Limb (tissue), 2 donors: ENCODE results near the gene WTIP.
A peak's percentile ranks its signal among the peaks of the same experiment; 100 is the strongest.
"Not testable (repeated sequence)": the region's sequence is repeated elsewhere in the genome, so short reads cannot be mapped to it uniquely, and the experiment has no call there.

ENCODE experiments used
- DNase-seq, 2 donors: peaks; one replicate each; pipeline ENCODE4 v3.0.0-alpha.2; 2016; ENCODE audit errors: extremely low spot score in 2 of 2

WTIP gene

DNA sequence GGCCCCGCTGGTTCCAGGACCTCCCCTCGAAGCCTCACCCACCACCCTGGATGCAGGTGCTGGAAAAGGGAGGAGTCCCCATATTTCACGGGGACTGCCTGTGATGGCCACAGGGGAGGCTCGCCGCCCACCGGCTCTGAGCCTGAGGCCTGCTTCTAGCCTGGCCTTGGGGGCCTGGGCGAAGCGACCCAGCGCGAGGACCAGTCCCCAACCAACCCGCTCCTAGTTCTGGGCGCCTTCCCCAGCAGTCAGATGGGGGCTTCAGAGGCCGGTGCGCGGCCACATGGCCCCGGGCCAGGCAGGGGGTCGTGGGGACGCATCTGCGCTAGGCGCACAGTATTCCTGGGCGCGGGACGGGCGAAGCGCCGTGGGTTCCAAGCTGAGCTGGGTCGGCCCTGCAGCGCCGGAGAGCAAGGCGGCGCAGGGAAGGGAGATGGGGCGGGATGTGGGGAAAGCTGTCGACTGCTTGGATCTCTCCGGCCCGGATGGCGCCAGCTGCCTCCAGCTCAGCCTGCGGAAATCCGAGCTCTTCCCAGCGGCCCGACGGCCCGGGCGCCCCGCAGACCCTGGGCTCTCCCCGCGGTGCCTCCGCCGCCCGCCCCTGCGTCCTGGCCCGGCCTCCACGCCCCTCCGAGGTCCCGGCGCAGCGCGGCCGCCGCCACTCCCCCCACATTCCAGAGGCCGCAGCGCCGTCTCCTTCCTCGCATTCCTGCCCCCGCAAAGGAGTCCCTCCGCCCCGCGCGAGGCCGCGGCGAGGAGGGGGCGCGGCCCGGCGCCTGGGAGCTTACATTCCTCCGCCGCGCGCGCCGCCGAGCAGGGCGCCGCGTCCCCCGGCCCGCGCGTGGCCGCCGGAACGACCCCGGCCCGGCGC, at the start of gene WTIP:
WTIP (plus strand) TSS at position 788 of the 871 bp plus-strand sequence. CDS start 217 bp downstream, outside the sequence.
- peak; percentile 83 to 92 for DNase-seq

- DNase-seq, result no peak
These were observed 48.8 kb upstream of the WTIP start for GRCh38 chr19:34432797-34433196.

GRCh38 chr19:34436716-34437115, 44.8 kb upstream of the WTIP start:
- DNase-seq, result no peak

DNA sequence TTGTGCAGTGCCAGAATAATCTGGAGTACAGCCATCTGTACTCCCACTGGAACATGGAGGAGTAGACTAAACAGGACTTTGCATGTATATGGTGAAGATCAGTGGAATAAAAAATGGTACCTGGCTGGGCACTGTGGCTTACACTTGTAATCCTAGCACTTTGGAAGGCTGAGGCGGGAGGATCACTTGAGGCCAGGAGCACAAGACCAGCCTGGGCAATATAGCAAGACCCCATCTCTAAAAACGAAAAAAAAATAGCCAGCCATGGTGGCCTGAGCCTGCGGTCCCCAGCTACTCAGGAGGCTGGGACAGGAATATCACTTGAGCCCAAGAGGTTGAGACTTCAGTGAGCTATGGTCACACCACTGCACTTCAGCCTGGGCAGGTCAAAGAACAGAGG, 33.4 kb upstream of the WTIP start:
- DNase-seq, result no peak

DNA sequence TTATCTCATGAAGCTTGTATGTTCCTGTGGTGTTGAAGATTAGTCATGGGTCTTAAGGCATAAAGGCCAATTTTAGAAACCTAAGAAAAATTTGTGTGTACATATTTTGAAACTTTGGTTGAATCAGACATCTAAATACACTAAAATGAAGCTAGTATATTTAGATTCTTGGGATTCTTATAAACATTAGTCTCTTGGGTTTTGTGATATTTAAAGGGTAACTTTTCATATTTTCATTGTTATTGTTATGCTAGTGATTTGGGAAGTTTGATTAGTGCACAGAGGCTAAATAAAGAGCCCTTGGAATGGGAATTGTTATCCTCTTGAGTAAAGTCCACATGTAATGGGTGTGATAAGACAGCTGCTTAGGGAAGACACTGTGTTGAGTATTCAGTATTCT, 28.8 kb upstream of the WTIP start:
- DNase-seq, result no peak

GRCh38 chr19:34454091-34454490, 27.5 kb upstream of the WTIP start:
- DNase-seq, result no peak

DNA sequence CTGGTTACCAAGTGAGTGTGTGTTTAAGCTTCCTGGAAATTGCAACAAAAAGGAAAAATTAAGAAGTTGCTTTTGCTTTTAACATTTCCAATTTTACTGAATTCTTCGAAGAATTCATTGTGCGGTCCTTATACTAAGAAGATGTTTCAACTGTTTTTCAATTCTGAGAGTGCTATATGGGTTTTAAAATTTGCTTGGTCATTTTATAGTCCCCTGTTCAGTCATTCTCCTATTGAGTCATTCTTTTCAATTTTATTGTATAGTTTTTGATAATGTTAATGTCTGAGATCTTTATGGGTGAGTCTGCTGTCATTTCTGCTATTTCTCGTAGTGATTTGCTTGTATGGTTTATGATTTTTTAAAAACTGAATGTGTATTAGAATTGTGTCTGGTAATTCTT, 26.9 kb upstream of the WTIP start:
- no peak for DNase-seq

- DNase-seq, result not testable (repeated sequence)
These were observed 25.6 kb upstream of the WTIP start for GRCh38 chr19:34455783-34456480.

GRCh38 chr19:34457446-34457845, 24.1 kb upstream of the WTIP start:
- DNase-seq, result no peak

GRCh38 chr19:34458677-34459076, 22.9 kb upstream of the WTIP start:
- no peak for DNase-seq

DNA sequence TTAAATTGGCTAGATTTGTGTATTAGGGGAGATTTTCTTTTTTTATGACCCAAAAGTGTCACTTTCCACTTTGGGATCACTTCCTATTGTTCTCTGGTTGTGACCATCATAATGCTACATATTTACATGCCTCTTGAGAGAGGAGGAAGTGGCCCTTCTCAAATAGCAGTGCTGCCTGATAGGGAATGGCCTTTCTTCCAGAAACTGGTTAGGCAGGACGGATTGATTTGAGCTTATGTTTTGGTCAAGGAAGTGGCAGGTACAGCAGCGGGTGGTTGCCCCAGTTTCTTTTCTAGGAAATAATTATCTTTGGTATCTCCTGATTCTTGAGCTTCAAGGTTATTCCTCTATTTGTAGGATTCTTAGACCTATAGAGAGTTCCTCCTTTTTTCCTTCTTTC, 21.9 kb upstream of the WTIP start:
- DNase-seq, result no peak

DNA sequence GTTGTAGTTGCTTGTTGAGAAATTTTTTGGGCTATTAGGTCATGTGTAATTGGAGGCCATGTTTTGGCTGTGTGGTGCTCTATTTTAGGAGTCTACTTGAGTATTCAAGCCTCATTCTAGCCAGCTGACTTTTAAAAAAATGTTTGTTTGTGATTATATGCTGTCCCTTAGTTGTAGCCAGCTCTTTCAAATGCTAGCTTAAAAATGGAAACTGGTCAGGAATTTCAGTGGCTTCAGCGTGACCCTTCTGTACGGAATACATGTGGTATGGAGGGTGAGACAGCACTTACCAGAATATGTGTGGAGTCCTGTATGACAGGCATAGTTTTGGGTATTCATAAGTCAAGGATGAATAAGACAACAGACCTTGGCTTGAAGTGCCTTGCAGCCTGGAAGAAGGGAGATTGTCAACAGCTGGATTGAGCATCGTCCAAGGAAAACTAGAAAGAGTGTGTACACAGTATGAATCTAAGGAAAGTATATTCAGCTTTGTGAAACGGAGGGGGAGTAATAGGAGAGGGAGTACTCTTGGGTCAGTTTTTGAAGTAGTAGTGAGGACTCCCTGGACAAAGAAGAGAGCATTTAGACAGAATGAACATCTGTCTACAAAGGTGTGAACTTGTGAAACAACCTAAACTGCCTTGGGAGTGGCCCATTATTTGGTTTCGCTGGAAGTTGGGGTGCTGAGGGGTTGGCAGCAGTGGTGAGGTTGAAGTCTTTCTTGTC, 20.0 kb upstream of the WTIP start:
- DNase-seq, result no peak

DNA sequence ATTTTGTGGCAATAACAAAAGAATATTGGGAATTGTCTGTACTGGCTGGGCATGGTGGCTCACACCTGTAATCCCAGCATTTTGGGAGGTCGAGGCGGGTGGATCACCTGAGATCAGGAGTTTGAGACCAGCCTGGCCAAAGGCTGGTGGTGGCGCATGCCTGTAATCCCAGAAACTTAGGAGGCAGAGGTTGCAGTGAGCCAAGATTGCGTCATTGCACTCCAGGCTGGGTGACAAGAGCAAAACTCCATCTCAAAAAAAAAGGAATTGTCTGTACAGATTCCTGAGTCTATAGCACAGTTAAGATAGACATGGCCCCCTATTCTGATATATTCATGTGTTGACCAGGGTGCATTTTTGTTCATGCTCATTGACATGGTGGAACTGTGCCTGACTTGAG, 16.8 kb upstream of the WTIP start:
- not testable (repeated sequence) for DNase-seq

- DNase-seq, result no peak
These were observed 13.1 kb upstream of the WTIP start for GRCh38 chr19:34468409-34468808.

DNA sequence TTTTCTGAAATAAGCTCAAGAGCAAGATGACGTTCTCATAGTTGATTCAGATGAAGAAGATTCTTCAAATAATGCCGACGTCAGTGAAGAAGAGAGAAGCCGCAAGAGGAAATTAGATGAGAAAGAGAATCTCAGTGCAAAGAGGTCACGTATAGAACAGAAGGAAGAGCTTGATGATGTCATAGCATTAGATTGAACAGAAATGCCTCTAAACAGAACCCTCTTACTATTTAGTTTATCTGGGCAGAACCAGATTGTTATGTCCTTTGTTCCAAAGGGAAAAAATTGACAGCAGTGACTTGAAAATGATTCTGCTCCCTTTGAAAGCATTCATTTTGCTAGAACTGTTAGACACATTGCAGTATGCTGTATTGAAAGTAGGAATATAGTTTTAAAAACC, 12.5 kb upstream of the WTIP start:
- not testable (repeated sequence) for DNase-seq

DNA sequence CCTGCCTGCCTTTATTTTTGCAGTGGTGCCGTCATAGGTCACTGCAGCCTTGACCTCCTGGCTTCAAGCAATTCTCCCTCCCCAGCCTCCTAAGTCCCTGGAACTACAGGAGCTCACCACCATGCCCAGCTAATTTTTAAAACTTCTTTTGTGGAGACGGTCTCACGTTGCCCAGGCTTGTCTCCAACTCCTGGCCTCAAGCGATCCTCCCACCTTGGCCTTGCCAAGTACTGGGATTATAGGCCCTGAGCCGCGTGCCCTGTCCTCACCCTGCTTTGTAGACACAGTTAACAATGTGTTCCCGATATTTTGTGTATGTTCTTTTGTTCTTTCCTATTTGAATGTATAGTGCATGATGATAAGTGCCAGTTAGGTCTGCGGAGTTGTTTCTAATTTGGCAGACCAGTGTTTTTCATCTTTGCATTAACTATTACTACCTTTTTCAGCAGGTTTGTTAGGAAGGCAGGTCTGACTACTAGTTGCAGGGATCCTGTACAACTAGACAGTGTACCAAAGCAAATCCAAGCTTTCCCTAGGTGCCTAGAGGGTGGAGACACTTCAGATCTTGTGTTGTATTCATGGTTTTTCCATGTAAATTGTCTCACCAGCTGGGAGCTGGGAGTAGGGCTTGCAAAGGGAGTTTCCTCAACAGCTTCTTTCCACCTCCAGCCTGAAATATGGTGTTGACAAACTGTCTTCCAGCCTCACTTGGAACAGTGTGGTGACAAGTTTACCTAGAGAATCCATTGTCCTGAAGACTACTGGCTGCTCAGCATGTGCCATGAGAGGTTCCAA, 9.5 kb upstream of the WTIP start:
- DNase-seq, result no peak

DNA sequence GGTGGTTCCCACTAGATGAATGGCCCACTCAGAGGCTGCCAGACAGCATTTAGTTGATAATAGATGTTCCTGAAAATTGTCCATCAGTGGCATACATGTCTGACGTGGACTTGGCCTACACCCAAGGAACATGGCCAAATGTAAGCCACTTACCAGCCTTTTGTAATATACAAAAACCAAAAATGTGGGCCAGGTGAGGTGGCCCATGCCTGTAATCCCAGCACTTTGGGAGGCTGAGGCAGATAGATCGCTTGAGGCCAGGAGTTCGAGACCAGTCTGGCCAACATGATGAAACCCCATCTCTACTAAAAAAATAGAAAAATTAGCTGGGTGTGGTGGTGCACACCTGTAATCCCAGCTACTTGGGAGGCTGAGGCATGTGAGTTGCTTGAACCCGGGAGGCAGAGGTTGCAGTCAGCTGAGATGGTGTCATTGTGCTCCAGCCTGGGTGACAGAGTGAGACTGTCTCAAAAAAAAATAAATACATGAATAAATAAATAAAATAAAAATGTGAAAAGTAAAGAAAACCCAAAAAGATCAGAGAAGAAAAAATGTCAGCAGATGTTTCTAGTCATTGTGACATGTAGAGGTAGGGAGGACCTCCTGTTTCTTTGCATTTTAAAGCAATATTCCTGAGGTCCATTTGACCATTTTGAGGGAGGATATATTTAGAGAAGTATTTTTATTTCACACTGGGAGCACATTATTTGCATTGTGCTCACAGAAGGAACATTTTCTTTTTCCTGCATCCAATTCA, 7.1 kb upstream of the WTIP start:
- no peak for DNase-seq

DNA sequence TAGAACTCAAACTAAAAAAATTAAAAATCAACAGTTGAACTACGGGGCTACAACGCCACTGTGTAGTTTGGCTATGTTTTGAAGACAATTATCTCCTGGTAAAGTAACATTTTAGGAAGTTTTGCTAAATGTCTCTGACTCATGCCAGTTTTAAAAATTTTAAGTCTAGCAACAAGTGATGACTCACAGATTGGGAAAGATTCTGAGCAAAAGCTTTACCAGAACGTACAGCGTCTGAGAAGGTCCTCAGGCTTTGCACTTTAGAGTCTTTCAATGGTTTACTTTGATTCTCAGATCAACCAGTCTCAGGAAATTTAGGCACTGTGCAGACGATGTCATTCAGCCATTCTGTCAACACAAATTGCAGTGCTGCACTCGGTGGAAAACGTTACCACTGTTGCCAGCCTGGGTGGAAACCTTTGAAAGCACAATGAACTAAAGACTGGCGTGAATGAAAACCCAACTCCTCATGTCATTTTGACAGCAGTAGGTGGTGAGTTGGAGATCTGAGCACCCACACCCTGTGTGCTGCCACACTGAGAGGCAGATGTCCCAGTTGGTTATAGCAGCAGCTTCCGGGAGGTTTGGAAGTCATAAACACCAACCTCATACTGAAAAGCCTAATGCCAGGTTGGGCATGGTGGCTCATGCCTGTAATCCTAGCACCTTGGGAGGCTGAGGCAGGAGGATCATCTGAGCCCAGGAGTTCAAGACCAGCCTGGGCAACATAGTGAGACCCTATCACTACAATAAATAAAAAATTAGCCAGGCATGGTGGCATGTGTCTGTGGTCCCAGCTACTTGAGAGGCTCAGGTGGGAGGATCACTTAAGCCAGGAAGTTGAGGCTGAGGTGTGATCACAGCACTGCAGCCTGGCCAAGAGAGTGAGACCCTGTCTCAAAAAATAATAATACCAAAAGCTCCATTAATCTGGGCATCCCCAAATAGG, 6.3 kb upstream of the WTIP start:
- DNase-seq, result peak in 1 of 2 donors; percentile 4

GRCh38 chr19:34475975-34476594, 5.5 kb upstream of the WTIP start:
- DNase-seq, result peak in 1 of 2 donors; percentile 3
